Choroid plexus epithelial cell (primary cell): Measurements from ENCODE around the gene BOLL.
"Not testable (repeated sequence)": the region's sequence is repeated elsewhere in the genome, so short reads cannot be mapped to it uniquely, and the experiment has no call there.

Source experiments
- DNase-seq: peaks from one replicate; pipeline ENCODE4 v3.0.0-alpha.2; 2010; ENCODE audit warnings: low read depth
- H3K4me3 ChIP-seq: 2 replicates; pipeline ENCODE4 v1.5.1; 2011; ENCODE audit warnings: low read depth, mild to moderate bottlenecking, control low read depth, low read length, moderate library complexity
- TF ChIP-seq, protein P1 (sequence below): conservative IDR thresholded peaks from 2 replicates; pipeline ENCODE4 v1.5.1; 2011; ENCODE audit warnings: low read depth, mild to moderate bottlenecking, control low read depth, inconsistent platforms, low read length, moderate library complexity

BOLL gene

DNA sequence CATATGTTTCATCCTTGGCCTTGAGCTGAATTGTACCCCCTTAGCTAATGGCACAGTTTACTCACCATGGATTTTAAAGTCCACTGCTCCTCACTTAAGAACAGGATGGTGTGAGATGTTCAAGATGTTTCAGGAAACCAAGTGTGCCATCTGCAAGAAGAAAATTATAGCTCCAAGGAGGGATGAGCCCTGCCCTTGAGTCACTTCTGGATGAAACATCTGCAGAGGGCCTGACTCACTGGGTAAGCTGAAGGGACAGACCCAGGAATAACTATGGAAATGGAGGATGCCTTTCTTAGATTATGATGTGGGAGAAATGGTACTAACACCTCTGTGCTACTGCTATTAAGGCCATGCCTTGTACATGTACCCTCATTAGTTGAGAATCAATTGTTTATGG, 73.5 kb downstream of the BOLL start:
- TF ChIP-seq, protein P1, sequence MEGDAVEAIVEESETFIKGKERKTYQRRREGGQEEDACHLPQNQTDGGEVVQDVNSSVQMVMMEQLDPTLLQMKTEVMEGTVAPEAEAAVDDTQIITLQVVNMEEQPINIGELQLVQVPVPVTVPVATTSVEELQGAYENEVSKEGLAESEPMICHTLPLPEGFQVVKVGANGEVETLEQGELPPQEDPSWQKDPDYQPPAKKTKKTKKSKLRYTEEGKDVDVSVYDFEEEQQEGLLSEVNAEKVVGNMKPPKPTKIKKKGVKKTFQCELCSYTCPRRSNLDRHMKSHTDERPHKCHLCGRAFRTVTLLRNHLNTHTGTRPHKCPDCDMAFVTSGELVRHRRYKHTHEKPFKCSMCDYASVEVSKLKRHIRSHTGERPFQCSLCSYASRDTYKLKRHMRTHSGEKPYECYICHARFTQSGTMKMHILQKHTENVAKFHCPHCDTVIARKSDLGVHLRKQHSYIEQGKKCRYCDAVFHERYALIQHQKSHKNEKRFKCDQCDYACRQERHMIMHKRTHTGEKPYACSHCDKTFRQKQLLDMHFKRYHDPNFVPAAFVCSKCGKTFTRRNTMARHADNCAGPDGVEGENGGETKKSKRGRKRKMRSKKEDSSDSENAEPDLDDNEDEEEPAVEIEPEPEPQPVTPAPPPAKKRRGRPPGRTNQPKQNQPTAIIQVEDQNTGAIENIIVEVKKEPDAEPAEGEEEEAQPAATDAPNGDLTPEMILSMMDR, result no peak
- DNase-seq, result no peak
- H3K4me3 ChIP-seq, result no peak overlapping the region

DNA sequence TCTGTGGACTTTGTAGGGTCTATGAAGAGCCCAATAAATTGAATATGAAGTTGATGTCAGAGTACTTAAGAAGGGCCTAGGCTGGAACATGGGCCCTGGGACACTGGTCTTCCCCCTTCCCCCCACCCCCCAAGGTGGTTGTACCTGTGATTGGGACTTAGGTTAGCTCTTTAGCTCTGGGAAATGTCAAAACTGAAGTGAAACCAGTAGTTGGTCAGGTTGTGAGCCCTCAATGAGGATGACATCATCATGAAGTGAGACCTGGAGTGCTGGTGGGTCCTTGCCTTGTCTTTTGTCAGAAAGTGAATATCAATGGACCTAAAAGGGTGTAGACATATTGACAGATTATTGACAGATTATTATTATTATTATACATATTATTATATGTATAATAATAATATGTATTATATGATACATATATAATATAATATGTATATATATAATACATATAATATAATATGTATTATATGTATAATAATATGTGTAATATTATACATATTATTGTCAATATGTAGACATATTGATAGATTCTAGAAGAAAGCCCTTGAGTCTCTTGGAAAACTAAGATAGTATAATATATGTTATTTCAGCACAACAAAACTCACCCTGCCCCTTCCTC, 74.6 kb downstream of the BOLL start:
- no peak overlapping the region for H3K4me3 ChIP-seq
- DNase-seq, result no peak
- TF ChIP-seq, protein P1, result no peak

DNA sequence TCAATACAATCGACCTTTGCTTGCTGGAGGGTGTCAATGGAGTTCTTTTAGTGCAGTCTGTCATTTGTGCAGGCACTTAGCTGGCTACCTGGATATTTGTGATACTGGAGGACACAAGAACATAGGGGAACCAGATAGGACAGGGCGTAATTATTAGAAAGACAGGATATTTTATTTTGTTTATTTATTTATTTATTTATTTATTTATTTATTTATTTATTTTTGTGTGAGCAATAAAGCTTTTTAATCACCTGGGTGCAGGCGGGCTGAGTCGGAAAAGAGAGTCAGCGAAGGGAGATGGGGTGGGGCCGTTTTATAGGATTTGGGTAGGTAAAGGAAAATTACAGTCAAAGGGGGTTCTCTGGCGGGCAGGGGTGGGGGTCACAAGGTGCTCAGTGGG, 76.0 kb downstream of the BOLL start:
- not testable (repeated sequence) for DNase-seq, H3K4me3 ChIP-seq

DNA sequence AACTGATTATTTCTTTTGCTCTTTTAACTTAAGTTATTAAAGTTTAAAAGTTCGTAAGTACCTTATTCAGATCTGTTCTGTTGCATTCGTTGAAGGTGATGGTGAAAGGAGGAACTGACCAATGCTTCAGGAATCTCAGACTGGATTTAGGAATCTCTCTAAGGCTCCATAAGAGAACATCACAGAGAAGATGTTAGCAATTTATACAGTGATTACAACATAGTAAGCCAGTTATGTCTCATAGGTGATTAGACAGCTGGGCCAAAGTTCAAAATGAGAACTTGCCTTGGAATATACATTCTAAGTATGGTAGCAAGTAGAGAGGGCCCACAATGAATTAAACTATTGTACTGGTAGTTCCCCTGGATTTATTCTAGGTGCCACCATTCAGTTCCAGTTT, 76.8 kb downstream of the BOLL start:
- H3K4me3 ChIP-seq, result no peak overlapping the region
- DNase-seq, result peak; percentile 75
- TF ChIP-seq, protein P1, result no peak

DNA sequence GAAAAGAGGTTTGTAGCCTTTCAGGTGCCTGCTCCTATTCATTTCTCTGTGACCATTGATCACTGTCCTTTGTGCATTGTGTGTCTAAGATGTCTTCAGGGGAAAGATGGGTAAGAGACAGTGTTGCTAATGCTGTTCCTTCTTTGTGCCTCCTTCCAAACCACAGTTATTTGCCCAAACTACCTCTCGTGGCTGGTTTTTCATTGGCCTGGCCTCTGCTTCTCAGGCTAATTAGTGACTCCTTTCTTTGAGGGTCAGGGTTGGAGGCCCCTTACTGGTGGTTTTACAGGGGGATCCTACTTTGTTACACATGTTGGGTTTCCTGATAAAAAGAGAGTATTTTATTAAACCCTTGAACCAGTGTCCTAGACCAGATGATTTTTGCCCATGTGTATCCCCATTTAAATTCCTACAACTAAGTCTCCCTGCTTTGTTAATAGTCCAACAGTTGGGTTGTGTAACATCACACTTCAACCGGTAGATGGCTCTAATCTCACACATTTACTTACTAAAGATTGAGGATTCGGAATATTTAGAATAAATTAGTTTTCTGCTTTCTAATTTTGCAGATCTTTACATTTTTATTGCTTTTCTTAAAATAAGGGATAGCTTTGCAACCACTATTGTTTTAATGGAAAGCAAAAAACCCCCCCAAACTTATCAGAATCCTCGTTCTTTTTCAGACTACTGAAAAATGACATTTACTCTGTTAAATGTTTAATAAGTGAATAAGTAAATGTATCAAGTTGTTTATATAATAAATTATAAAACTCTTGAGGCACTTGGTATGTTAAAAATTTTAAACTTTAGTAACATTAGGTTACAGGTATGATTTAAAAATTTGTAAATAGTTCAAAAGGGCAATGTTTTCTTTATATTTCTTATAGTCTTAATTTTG, 77.6 kb downstream of the BOLL start:
- peak overlapping the region; percentile 89 for H3K4me3 ChIP-seq
- TF ChIP-seq, protein P1, result peak; percentile 62
- DNase-seq, result peak; percentile 80

DNA sequence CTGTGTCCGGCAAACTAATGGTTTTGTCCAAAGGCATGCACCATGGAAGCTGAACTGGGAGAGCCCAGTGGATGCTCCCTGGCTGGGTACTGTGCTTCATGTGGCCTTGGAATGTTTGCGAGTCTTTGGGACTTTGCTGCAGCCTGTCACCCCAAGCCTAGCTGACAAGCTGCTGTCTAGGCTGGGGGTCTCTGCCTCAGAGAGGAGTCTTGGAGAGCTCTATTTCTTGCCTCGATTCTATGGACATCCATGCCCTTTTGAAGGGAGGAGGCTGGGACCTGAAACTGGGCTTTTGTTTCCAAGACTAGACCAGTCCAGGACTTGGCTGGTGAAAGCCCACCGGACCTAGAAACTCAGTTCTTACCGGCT, 78.3 kb downstream of the BOLL start:
- DNase-seq, result no peak
- H3K4me3 ChIP-seq, result peak overlapping the region; percentile 89
- TF ChIP-seq, protein P1, result no peak

DNA sequence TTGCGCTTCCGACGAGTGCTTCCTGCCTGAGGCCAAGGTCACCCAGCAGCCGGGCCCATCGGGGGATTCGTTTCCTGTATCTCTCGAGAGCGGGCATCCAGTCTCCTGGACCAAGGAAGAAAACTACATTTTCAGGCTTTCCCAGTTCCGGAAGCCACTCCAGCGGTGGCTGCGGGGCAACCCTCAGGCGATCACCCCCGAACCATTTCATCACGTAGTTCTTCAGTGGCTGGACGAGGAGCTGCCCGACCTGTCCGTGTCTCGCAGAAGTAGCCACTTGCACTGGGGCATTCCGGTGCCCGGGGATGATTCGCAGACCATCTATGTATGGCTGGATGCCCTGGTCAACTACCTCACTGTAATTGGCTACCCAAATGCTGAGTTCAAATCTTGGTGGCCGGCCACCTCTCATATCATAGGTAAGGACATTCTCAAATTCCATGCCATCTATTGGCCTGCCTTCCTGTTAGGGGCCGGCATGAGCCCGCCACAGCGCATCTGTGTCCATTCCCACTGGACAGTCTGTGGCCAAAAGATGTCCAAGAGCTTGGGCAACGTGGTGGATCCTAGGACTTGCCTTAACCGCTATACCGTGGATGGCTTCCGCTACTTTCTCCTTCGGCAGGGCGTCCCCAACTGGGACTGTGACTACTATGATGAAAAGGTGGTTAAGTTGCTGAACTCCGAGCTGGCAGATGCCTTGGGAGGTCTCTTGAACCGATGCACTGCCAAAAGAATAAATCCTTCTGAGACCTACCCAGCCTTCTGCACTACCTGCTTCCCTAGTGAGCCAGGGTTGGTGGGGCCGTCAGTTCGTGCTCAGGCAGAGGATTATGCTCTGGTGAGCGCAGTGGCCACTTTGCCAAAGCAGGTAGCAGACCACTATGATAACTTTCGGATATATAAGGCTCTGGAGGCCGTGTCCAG, 78.9 kb downstream of the BOLL start:
- DNase-seq, result no peak
- H3K4me3 ChIP-seq, result peak overlapping the region; percentile 89

More for the DNA sequence above, 78.9 kb downstream of the BOLL start:
- TF ChIP-seq, protein P1, result no peak
